Gastrocnemius medialis (tissue), 4 donors: ENCODE measurements around the gene CCSER1. TPM values are rescaled to one million over a fixed set of nuclear protein-coding genes. Genes with fewer than 3 reads are reported as not detected.
"Not testable (repeated sequence)": the region's sequence is repeated elsewhere in the genome, so short reads cannot be mapped to it uniquely, and the experiment has no call there.

Experiments
- ATAC-seq, 2 donors: fragments of 150-250 bp; one replicate each; pipeline ENCODE4 v1.9.1; 2016
- DNase-seq, 2 donors: peaks; one replicate each; pipeline ENCODE4 v3.0.0-alpha.2; 2019
- H3K27ac ChIP-seq, 4 donors: fragments of 200-600 bp; sonication (generic); 1 replicate in 1 of 4; 2 replicates in 3 of 4; pipeline ENCODE4 v1.5.1; 2016 to 2018; ENCODE audit warnings: mild to moderate bottlenecking in 2 of 4, moderate library complexity in 1 of 4
- H3K27me3 ChIP-seq, 3 donors: fragments of 200-600 bp; sonication (generic) in 2 of 3; 1 replicate in 1 of 3; 2 replicates in 2 of 3; pipeline versions ENCODE4 v1.5.1 to v1.6.0; 2016 to 2019; ENCODE audit warnings: mild to moderate bottlenecking in 1 of 3, moderate library complexity in 1 of 3
- H3K36me3 ChIP-seq, 2 donors: fragments of 200-600 bp; sonication (generic) in 1 of 2; one replicate each; pipeline ENCODE4 v1.5.1; 2017 to 2018
- H3K4me1 ChIP-seq, 2 donors: fragments of 200-600 bp; sonication (generic) in 1 of 2; one replicate each; pipeline ENCODE4 v1.5.1; 2016 to 2017; ENCODE audit warnings: mild to moderate bottlenecking in 2 of 2
- H3K4me3 ChIP-seq, 4 donors: fragments of 200-600 bp; sonication (generic) in 3 of 4; 1 replicate in 1 of 4; 2 replicates in 3 of 4; pipeline ENCODE4 v1.5.1; 2016 to 2019; ENCODE audit warnings: mild to moderate bottlenecking in 2 of 4
- H3K9me3 ChIP-seq, 3 donors: fragments of 200-600 bp; sonication (generic) in 2 of 3; 1 replicate in 1 of 3; 2 replicates in 2 of 3; pipeline ENCODE4 v1.5.1; 2016 to 2019
- POLR2A ChIP-seq, 2 donors: fragments of 450-650 bp; IDR thresholded peaks; one replicate each; pipeline ENCODE4 v1.6.1; 2017; ENCODE audit warnings: antibody characterized with exemption in 2 of 2, mild to moderate bottlenecking in 2 of 2, moderate library complexity in 2 of 2
- in situ Hi-C, 4 donors: fragments of 200-750 bp; cut with MboI; loops; one replicate each; pipeline versions ENCODE4 v1.15.0 to v1.8.0; 2017; ENCODE audit warnings: low sequenced_read_pairs in 4 of 4
- intact Hi-C: fragments of 100-400 bp; cut with DNase I; formaldehyde crosslinking; loops from one replicate; pipeline ENCODE4 v1.15.1; 2023; ENCODE audit warnings: low total_unique reads
- total RNA-seq, 4 donors: library from RNA; depleted of rRNA; stranded (reverse); fragments of >200 nt; gene quantifications; one replicate each; pipeline versions ENCODE4 v1.1.0 to v1.2.3, GENCODE V29; 2016
- TF ChIP-seq, protein P1 (sequence below), 5 experiments: fragments of 450-650 bp in 3 of 5; fragments of 200-600 bp in 2 of 5; sonication (generic) in 2 of 5; IDR thresholded peaks in 4 of 5; conservative IDR thresholded peaks in 1 of 5; 1 replicate in 4 of 5; 2 replicates in 1 of 5; pipeline ENCODE4 v1.5.1; 2016 to 2019; ENCODE audit warnings: antibody characterized with exemption in 5 of 5, mild to moderate bottlenecking in 3 of 5, moderate library complexity in 3 of 5

The CCSER1 gene
- total RNA-seq, 4 donors from 2014 or later = 0.39 to 0.83 (median 0.63) TPM

DNA sequence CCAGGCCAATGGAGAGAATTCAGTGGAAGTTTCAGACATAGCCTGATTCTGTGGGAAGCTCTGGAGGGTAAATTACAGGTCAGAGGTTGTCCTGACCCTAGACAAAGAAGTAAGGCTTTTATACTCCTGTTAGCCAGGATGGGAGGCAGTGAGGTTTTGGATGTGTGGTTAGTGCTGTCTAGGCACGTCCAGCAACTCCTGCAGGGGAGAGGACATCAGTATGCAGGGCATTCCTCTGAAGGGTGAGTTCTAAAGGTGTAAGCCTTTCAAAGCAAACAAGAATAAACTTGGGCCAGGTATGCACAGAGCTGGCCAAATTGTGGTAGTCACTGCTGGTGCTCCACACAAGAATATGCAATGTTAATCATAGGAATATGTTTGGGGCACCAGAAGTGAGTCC lies 562.5 kb downstream of the CCSER1 start:
- TF ChIP-seq, protein P1, sequence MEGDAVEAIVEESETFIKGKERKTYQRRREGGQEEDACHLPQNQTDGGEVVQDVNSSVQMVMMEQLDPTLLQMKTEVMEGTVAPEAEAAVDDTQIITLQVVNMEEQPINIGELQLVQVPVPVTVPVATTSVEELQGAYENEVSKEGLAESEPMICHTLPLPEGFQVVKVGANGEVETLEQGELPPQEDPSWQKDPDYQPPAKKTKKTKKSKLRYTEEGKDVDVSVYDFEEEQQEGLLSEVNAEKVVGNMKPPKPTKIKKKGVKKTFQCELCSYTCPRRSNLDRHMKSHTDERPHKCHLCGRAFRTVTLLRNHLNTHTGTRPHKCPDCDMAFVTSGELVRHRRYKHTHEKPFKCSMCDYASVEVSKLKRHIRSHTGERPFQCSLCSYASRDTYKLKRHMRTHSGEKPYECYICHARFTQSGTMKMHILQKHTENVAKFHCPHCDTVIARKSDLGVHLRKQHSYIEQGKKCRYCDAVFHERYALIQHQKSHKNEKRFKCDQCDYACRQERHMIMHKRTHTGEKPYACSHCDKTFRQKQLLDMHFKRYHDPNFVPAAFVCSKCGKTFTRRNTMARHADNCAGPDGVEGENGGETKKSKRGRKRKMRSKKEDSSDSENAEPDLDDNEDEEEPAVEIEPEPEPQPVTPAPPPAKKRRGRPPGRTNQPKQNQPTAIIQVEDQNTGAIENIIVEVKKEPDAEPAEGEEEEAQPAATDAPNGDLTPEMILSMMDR (IDR thresholded peaks at IDR 0.05 in 4 of 5, conservative IDR thresholded peaks at IDR 0.05 in 1 of 5) = no peak
- no peak for TF ChIP-seq POLR2A (IDR thresholded peaks at IDR 0.05)
- H3K9me3 ChIP-seq = no peaks in the 10 kb centered on the region
- no peak for ATAC-seq
- H3K4me3 ChIP-seq = no peak overlapping the region
- intact Hi-C loops = no loop called here
- in situ Hi-C loops = no loop called here
- H3K36me3 ChIP-seq = no peaks in the 10 kb centered on the region
- no peaks in the 10 kb centered on the region for H3K27me3 ChIP-seq
- no peak for DNase-seq
- H3K4me1 ChIP-seq = no peaks in the 10 kb centered on the region
- no peak overlapping the region for H3K27ac ChIP-seq

DNA sequence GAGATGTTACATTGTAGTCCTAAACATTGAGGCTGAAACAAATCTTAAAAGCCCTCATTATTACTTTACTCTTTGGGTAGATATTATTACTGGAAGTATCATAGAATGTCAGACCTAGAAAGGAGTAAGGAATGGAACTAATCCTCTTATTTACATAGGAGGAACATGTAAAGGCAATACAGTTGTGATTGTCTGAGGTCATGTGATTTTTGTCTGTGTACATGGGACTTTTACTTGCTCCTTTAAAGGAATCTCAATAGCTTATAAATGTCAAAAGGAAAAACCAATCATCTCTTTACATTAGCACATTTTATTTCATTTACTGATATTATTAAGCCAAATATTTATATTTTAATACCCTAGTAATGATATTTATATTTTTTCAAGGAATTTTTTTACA lies 568.2 kb downstream of the CCSER1 start:
- Histone ChIP-seq H3K4me3 (no peak overlapping the region), H3K4me1 (no peaks in the 10 kb centered on the region), H3K36me3 (no peaks in the 10 kb centered on the region), H3K27me3 (no peaks in the 10 kb centered on the region), H3K9me3 (no peaks in the 10 kb centered on the region), H3K27ac (no peak overlapping the region)
- DNase-seq (no peak), ATAC-seq (no peak)
- intact Hi-C loops (no loop called here), in situ Hi-C loops (no loop called here)
- TF ChIP-seq, protein P1 (IDR thresholded peaks at IDR 0.05 in 4 of 5, conservative IDR thresholded peaks at IDR 0.05 in 1 of 5) = no peak
- TF ChIP-seq POLR2A (IDR thresholded peaks at IDR 0.05) = no peak

DNA sequence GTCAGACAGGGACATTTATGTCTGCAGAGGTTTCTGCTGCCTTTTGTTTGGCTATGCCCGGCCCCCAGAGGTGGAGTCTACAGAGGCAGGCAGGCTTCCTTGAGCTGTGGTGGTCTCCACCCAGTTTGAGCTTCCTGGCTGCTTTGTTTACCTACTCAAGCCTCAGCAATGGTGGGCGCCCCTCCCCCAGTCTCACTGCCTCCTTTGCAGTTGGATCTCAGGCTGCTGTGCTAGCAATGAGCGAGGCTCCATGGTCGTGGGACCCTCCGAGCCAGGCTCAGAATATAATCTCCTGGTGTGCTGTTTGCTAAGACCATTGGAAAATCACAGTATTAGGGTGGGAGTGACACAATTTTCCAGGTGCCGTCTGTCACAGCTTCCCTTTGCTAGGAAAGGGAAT lies 578.3 kb downstream of the CCSER1 start:
- in situ Hi-C loops, H3K4me1 ChIP-seq, DNase-seq, H3K27me3 ChIP-seq, H3K27ac ChIP-seq, H3K36me3 ChIP-seq, H3K9me3 ChIP-seq, H3K4me3 ChIP-seq, ATAC-seq, intact Hi-C loops: not testable (repeated sequence)

DNA sequence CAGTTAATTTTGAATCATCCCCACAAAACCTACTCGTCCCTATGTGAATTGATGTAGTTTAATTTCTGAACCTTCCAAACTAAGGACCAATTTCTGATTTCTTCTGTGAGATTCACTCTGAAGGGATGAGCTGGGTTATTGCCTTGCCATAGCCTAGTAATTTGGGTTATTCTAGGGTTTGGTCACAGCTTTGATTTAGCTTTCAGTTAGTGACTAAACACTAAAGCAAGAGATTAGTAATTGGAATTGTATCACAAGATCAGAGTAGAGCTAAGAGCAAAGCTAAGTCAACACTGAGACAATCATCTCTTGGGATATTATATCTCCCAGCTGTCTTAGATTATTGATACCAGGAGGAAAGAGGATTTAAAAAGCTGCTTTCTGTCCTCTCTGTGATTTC lies 588.0 kb downstream of the CCSER1 start:
- TF ChIP-seq, protein P1 (IDR thresholded peaks at IDR 0.05 in 4 of 5, conservative IDR thresholded peaks at IDR 0.05 in 1 of 5) = no peak
- TF ChIP-seq POLR2A (IDR thresholded peaks at IDR 0.05) = no peak
- Histone ChIP-seq H3K27ac (no peak overlapping the region), H3K4me3 (no peak overlapping the region), H3K9me3 (no peaks in the 10 kb centered on the region), H3K4me1 (no peaks in the 10 kb centered on the region), H3K36me3 (no peaks in the 10 kb centered on the region), H3K27me3 (no peaks in the 10 kb centered on the region)
- DNase-seq = no peak
- in situ Hi-C loops = no loop called here
- no peak for ATAC-seq
- intact Hi-C loops = no loop called here

DNA sequence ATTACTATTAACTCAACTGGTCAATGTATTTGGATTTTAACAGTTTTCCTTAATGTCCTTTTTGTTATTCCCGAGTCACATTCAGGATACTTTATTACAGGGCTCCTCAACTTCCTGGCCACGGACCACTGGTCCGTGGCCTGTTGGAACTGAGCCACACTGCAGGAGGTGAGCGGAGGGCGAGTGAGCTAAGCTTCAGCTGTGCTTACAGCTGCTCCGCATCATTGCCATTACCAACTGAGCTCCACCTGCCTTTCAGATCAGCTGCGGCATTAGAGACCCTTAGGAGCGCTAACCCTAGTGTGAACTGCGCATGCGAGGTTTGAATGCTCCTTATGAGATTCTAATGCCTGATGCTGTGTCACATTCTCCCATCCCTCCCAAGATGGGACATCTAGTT lies 591.7 kb downstream of the CCSER1 start:
- DNase-seq (no peak), ATAC-seq (no peak)
- H3K27ac ChIP-seq = no peak overlapping the region
- no peak overlapping the region for H3K4me3 ChIP-seq
- no peaks in the 10 kb centered on the region for H3K4me1 ChIP-seq
- no peaks in the 10 kb centered on the region for H3K36me3 ChIP-seq
- TF ChIP-seq POLR2A (IDR thresholded peaks at IDR 0.05) = no peak
- TF ChIP-seq, protein P1 (IDR thresholded peaks at IDR 0.05 in 4 of 5, conservative IDR thresholded peaks at IDR 0.05 in 1 of 5) = no peak
- H3K9me3 ChIP-seq = no peaks in the 10 kb centered on the region
- no peaks in the 10 kb centered on the region for H3K27me3 ChIP-seq
- intact Hi-C loops (no loop called here), in situ Hi-C loops (no loop called here)
